GM12874 (cell line): ENCODE results near the gene SRL.

Experiments used
- CTCF ChIP-seq: IDR thresholded peaks from 2 replicates; pipeline ENCODE4 v1.5.1; 2011; ENCODE audit warnings: low read depth, mild to moderate bottlenecking, control low read depth, low read length, moderate library complexity; ENCODE audit not compliant: insufficient read depth

Gene SRL

GRCh38 chr16:4244254-4245076 lies 2.6 kb upstream of the SRL start:
- no peak for TF ChIP-seq CTCF

GRCh38 chr16:4241258-4241927 lies 487 bp downstream of the SRL start:
- TF ChIP-seq CTCF: no peak

GRCh38 chr16:4240624-4241023 lies 1.3 kb downstream of the SRL start:
- TF ChIP-seq CTCF: no peak

DNA sequence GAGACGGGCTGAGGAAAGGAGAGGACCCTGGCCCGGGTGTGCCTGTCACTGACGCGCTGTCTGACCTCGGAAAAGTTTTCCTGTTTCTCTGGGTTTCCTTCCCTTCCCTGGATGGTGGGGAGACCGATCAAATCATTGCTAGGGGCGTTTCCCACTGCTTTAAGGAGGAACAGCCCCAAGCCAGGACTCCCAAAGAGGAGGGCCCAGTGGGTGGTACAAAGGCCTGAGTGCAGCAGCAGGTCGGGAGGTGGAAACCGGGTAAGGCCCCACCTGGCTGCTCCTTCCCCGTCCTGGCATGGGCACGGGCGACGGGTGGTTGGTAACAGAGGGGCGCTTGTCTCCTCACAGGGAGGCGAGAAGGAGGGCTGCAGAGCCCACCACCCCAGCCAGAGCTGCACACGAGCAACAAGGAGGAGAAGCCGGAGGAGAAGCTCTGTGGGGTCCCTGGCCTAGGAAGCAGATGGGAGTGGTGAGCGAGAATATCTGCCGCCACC lies 2.2 kb downstream of the SRL start:
- no peak for TF ChIP-seq CTCF

DNA sequence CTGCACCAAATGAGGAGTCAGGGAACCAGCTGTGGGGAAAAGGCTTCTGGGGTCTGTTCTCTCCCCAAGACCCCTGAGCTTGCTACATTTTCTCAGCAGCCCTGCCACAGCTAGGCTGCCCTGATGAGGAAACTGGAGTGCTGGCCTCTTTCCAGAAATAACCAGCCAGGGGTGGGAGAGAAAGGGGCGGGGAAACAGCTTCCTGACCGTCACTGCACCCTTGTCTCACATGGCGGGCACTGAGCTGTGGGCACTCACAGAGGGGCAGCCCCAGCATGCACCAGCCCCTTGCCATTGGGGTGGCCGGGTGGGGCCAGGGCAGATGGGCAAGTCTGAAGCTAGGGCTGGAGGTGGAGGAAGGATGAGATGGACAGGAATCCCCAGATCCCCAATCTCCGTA lies 2.9 kb downstream of the SRL start:
- TF ChIP-seq CTCF: no peak

- TF ChIP-seq CTCF: no peak
These were observed 8.4 kb downstream of the SRL start for GRCh38 chr16:4233431-4233830.

- TF ChIP-seq CTCF: no peak
These were observed 9.1 kb downstream of the SRL start for GRCh38 chr16:4232541-4233386.
